Fibroblast of upper back skin (primary cell): ENCODE data around the gene PDZRN4.
"Not testable (repeated sequence)": the region's sequence is repeated elsewhere in the genome, so short reads cannot be mapped to it uniquely, and the experiment has no call there.

Source experiments
- DNase-seq: peaks from one replicate; pipeline ENCODE4 v3.0.0-alpha.2; 2013

The PDZRN4 gene

DNA sequence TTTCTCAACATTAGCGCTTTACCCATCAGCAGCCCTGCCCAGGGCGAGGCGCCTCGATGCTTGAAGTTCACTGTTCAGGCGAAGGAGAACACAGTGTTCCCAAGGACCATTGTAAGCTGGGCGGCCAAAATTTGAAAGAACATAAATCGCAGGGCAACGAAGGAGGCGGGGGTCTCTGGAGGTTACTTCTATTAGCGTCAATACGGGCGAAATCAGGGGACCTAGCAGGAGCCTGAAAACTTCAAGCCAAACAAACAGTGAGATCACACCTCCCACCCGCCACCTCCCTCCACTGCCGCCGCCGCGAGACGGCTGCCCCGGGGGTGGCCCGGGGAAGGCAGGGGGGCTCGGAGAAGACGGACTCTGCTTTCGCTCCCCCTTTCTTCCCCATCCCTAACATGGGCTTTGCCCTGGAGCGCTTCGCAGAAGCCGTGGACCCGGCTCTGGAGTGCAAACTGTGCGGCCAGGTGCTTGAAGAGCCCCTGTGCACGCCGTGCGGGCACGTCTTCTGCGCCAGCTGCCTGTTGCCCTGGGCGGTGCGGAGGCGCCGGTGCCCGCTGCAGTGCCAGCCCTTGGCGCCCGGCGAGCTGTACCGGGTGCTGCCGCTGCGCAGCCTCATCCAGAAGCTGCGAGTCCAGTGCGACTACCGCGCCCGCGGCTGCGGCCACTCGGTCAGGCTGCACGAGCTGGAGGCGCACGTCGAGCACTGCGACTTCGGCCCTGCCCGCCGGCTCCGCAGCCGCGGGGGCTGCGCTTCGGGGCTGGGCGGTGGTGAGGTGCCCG lies at the start of gene PDZRN4:
TSS of gene PDZRN4 (plus strand) at position 263 of the 783 bp plus-strand sequence.
- peak; percentile 2 for DNase-seq

DNA sequence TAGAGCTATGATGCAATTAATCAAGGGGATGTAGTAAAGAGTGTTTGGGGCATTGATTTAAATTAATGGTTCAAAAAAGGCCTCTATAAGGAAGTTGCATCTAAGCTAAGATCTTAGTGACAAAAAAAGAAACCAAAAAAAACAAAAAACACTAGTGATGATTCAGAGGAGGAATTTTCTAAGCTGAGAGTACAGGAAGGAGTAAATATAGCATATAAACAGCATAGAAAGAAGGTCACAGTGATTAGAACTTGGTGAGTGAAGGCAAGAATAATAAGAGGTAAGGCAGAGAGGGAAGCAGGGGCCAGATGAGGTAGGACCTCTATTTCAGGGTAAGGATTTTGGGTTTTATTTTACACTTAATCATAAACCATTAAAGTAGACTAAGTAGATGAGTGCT lies 48.0 kb upstream of the PDZRN4 start:
- DNase-seq = no peak

DNA sequence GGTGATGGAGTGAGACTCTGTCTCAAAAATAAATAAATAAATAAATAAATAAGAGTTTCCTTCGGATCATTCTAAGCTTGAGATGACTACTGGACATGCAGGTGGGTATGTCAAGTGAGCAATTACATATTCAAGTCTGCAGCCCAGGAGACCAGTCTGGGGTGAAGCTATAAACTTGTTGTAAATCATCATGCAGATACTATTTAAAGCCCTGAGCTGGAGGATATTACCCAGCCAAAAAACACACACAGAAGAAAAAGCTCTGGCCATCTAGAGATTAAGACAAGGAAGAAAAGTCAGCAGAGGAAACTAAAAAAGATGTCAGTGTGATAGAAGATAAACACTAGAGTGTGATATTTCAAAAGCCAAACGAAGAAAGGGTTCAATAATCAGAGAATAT lies 47.0 kb upstream of the PDZRN4 start:
- DNase-seq = no peak

DNA sequence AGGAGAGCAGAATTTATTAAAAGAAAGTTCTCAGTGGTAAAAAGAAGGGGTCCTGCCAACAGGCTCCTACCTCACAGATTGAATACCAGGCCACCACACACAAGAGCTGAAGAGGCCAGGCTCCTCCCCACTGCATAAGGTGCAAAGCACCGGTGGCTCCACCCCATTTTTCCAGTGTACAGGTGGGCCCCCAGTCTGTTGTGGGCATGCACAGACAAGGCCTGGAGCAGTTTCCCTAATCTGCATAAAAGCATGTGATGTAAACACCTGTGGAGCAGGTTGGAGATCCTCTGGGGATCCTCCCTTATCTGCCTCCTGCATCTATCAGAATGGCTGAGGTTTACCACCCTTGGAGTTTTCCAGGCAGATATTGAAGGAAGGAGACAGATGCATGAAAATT lies 45.7 kb upstream of the PDZRN4 start:
- DNase-seq = no peak

DNA sequence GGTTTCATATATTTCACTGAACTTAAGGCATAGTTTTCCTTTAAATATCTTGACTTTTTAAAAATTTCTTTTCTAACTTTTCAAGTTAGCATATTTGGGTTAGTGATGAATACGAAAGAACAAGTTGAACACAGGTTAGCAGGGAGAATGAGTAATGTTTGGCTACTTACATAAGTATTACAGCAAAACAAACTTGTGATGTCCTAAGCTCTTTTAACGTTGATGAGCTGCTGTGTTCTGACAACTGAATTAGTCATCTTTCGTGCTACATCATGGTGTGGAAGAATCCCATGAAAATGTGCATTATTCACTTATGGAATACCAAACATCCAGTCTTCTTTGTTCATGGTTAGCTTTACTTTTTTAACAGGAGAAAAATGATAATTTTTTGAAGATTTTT lies 36.3 kb upstream of the PDZRN4 start:
- peak; percentile 22 for DNase-seq

DNA sequence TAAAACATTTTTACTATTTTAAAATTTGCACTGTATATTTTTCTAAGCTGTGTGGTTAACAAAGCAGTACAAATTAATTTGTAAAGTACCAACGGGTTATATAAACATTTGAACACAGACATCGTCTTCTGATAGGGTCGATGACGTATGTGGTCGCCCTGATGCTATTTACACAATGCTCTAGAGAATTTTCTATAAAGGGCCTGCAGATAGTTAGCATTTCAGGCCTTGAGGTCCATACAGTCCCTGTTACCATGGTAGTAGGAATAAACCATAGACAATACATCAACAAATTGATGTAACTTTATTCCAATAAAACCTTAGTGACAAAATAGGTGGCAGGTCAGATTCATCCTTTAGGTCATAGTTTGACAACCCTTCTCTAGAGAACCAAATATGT lies 25.7 kb upstream of the PDZRN4 start:
- DNase-seq = no peak

DNA sequence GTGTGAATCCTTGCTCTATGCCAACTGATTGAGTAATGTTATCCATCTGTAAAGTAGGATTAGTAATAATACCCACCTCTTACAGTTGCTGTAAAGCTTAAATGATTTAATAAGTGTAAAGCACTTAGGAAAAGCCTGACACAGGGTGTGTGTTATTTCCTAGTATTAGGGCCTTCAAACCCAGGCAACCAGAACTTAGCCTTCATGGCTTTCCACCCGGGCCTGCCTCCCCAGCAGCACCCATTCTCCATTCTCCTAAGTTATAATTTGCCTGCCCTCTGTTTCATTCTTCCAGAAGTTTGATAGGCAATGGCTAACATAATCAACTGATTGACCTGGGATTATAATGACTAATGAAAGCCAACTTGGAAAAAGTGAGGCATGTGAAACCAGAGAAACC lies 20.4 kb upstream of the PDZRN4 start:
- no peak for DNase-seq

DNA sequence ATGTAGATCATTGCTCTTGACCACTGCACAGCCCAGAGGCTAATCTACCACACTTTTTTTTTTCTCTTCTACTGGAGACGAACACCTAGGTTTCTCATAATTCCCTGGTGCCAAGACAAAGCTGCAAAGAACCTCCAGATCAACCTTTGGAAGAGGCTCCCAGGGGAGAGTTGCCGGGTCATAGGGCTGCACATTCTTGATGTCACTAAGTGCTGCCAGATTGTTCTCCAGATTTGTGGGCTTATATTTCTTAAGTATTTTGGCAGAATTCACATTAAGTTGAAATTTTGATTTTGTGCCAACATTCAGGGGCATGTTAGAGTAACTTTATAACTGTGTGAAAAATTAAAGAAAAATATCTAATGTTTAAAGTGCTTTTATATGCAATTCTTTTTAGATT lies 13.5 kb upstream of the PDZRN4 start:
- DNase-seq = peak; percentile 10

DNA sequence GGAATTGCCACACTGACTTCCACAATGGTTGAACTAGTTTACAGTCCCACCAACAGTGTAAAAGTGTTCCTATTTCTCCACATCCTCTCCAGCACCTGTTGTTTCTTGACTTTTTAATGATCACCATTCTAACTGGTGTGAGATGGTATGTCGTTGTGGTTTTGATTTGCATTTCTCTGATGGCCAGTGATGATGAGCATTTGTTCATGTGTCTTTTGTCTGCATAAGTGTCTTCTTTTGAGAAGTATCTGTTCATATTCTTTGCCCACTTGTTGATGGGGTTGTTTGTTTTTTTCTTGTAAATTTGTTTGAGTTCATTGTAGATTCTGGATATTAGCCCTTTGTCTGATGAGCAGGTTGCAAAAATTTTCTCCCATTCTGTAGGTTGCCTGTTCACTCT lies 8.6 kb upstream of the PDZRN4 start:
- not testable (repeated sequence) for DNase-seq

DNA sequence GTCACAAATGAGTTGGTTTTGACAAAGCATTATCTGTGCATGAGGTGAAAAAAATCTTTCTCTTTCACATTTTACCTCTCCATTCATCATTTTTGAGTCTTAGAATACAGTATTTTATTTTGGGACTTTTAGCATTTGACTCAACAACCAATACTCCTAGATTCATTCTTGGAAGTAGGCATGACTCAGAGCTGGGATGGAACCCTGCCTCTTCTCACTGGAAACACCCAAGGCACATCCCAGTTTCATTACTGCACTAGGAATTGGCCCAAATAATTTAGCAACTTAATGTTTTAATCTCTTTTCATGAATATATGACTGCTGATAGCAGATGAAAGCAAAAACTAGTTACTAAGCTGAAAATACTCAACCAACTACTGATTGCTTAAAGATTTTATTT lies 3.3 kb upstream of the PDZRN4 start:
- DNase-seq = peak; percentile 8

DNA sequence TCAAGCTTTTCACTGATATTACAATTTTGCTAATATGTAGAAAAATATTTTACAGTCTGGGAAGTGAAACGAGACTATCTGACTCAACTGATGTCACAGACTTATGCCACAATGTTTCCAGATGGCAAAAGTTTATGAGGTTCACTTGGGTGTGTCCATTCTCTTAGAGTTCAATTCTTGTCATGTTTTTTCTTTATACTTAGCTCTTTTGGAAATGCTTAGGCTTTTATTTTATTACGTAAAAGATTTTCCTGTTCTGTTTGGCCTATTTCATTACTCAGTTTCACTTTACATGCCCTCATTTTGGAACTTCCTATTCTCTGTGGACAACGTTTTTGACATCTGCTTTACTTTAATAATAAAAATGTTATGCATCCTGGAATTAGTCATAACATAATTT lies 2.1 kb upstream of the PDZRN4 start:
- peak; percentile 28 for DNase-seq

DNA sequence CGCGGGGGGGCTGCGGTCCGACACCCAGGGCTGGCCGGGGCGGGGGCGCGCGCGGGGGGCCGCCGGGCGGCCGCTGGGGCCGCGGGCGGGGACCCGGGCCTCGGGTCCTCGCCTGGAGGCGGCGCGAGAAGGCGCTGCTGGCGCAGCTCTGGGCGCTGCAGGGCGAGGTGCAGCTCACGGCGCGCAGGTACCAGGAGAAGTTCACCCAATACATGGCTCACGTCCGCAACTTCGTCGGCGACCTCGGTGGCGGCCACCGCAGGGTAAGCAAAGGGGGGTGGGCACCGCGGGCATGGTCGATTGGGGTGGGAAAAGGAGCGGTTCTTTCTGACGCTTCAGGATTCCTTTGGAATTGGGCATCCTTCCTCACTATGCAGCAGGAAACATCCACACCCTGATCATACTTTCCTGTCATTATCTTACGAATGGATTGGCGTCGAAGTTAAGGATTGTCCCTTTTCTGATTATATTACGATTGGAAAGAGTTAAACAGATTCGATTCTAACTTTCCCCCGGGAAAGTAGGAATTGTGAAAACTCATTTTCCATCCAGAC lies 798 bp downstream of the PDZRN4 start:
- no peak for DNase-seq

DNA sequence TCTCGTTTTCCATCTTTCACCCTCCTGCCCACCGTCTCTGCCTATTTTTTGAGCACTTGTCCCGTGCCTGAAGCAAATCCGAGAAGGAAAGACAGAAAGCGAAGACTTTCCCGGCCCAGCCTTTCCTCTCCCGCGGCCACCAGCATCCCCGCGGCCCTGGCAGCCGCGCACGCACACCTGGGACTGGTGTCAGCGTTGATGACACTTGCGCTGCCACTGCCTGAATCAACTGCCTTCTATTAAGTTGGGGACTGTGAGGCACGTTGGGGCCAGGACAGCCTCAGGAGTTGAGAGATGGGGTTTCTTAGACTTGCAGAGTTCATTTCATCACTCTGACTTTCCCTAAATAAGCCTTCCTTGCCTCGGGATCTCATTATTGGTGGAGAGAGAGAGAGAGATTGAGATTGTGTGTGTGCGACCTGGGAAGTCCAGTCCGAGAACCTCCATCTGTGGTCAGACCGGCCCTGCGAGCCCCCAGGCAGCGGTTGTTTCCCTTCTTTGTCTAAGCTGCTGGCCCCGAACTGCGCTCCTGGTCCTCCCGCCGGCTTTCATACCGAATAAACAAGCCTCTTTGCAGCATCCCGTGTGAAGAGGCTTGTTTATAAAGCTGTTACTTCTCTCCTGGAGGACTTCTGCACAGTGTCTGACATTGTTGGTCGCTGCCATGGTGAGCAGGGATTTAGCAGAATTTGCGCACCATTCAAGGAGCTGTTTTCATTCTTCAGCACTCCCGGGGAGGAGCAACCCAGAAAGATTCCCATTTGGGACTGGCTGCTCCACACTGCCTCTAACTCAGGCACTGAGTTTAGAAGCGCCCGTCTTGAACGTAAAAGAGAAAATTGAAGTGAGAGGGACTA lies 1.5 kb downstream of the PDZRN4 start:
- DNase-seq = no peak

DNA sequence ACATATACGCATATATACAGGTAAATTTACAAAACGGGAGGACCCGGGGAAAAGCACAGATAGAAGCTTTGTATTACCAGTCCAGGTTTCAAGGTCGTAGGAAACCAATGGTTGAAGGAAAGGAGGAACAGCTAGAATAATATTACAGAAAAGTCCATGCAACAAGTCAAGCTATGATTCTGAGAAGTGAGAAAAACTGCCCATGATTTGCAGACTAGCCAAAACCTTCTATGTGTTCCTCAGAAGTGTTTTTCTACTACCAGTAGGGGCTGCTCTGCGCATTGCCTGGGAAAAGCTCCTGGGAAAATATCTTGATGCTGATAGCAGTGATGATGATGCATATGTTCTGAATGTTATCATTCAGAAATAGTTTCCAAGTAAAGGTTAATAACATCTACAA lies 2.2 kb downstream of the PDZRN4 start:
- DNase-seq = peak; percentile 21

DNA sequence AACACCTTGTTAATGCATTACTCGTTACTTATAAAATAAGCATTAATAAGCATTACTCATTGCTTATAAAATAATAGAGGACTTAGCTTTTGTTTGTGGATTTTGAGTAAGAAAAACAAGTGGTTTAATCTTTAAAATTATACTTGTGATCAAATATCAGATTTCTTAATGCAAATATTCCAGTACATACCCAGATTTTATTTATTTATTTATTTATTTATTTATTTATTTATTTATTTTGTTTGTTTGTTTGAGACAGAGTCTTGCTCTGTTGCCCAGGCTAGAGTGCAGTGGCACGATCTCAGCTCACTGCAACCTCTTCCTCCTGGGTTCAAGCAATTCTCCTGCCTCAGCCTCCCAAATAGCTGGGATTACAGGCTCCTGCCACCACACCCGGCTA lies 3.4 kb downstream of the PDZRN4 start:
- not testable (repeated sequence) for DNase-seq

DNA sequence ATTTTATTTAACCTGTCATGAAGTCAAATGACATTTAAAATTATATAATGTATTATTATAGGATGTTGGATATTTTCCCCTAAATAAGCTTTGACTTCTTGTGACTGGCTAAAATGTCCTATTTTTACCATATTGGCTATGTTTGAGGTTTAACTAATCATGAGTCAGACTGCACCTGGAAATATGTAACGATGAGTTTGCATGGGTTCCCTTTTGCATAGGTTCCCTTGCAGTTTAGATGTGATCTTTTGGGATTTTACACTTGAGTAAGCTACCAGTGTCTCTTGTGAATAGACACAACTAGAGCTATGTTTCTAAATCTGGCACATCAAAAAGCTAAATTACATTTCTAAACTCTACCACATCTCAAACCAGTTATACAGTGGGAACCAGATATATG lies 5.2 kb downstream of the PDZRN4 start:
- DNase-seq = no peak

DNA sequence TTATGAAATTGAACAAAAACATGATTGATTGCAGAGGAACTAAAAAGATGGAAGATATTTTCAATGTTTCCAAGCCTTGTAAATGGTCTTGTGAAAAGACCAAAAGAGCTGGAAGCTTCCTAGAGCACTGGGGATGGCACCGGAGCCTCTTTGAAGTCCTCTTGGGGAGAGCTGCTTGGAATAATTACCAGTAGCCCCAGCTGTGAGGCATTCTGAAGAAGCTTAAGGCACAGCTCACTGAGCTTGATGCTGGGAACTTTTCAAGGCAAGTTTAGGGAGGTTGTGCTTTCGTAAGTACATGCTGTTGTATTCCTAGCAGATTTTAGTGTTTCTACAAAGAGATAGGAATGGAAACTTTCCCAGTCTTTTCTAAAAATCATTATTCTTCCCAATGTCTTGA lies 13.9 kb downstream of the PDZRN4 start:
- no peak for DNase-seq

DNA sequence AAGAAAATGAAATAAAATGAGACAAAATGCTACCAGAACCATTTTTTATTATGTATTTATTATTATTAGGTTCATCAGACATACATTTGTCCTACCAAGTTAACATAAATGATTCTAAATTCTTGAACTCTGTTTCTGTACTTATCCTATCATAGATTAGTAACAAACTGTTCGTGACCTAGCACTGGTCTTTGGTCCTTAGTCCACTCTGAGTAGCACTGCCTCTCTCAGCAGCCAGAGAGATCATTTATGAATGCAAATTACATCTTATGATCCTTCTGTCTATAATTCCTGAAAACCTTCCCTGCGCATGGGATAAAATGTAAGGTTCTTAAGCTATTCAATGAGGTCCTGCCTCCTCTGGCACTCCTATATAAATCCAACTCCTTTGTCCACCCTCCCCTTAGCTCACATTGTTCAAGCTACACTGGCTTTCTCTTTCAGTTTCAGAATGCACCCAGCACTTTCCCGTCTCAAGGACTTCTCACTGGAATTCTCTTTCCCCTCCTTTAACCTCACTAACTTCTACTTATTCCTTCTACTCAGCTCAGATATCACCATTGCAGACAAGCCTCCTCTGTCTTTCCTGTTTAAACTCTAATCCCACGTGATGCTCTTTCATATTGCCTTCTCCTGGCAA lies 17.1 kb downstream of the PDZRN4 start:
- DNase-seq = no peak

DNA sequence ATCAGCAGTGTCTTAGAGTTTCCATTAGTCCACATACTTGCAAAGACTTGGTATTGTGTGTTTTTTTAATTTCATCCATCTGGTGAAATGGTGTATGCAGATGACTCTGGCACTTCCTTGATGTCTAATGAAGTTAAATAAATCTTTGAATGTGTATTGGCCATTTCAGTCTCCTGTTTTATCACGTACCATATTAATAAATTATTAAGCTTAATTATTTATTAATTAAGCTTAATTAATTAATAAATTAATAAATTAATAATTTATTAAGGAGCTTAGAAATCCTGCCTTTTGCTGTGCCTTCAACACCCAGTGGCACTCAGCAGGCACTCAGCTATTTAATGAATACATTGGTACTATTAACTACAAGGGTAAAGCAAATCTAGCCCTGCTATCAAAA lies 18.2 kb downstream of the PDZRN4 start:
- DNase-seq = no peak

DNA sequence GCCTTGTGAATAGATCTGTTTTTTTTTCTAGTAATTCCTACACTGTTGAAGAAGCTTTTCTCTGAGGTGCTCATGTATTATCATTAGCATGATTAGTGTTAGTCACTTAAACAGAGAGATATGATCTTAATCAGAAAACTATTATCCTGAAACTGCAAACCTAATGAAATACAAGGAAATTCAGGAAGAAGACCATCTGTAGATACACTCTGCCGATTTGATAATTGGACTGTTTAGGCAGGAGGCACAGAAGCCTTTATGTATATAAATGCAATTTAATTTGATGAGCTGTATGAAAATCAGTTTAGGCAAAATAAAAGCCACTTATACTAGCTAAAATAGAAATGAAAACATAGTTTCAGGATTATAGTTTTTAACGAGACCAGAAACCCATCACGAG lies 23.3 kb downstream of the PDZRN4 start:
- DNase-seq = no peak

DNA sequence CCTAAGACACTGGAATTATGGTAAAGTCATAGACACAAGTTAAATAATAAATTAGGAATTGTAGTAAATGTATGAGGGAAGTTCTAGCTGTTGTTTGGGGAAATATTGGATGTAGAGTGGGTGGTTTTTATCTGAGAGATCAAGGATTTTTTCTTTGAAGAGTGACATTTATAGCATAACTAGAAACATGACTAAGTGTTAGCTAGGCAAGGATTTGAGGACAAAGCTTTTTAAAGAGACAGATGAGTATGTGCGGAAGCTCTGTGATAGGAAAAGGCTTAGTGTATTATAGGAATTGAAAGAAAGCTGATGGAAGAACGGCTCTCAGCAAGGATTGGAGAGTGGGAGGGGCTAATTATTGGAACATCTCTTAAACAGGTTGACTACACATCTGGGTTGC lies 24.5 kb downstream of the PDZRN4 start:
- no peak for DNase-seq

DNA sequence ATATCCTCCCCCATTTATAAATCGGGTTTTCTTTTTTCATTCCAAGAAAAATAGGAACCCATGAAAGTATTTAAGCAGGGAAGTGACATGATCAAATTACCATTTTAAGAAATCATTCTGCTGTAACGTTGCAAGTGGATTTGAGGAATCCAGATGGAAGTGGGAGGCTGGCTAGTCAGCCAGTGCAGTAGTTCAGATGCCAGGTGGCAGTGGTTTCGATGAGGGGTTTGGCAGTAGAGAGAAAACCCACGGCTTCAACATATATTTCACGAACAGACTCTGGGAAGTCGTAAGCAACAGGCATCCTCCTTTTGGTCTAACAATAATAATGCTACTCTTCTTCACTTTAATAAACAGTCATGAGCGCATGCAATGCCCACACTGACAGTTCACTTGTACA lies 25.0 kb downstream of the PDZRN4 start:
- no peak for DNase-seq

DNA sequence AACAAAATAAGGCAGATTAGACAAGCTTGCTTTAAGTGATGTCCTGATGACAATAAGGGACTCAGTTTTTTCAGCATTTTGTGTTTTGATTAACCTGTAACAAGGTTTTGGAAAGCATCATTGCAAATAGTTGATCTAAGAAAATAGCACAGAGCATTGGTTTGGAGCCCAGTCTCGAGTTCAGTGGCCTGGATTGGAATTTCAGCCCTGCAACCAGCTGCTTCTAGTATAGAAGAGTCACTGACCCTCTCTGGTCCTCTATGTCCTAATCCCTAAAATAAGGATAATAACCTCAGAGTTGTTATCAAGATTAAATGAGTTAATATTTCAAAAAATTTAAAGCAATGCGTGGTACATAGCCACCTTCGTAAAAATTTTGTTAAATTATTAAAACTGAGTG lies 25.5 kb downstream of the PDZRN4 start:
- DNase-seq = no peak

DNA sequence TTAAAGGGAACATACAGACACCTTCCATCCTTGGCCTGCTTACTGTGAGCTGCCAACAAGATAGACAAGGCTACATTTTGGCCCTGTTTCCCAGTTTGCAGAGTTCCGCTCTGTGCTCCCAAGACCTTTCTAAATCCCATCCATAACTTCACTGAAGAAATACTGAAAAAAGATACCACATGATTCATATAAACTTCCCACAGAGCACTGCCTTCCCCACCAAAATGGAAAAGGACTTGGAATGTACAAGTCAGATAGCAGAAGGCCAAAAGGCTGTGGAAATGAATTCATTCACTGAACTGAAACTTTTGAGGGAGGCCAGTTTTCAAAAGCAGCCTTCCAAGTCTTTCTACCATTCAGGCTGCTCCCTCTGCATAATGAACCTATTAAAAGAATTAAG lies 29.6 kb downstream of the PDZRN4 start:
- no peak for DNase-seq
